GM19438 (cell line): Measurements from ENCODE around the gene FAM76A.
"Not testable (repeated sequence)": the region's sequence is repeated elsewhere in the genome, so short reads cannot be mapped to it uniquely, and the experiment has no call there.

Experiments used
- ATAC-seq: cut with Tn5 transposase; IDR thresholded peaks from one replicate; pipeline ENCODE4 v1.9.1; 2021; ENCODE audit warnings: low read depth; ENCODE audit not compliant: unreplicated experiment

FAM76A gene

DNA sequence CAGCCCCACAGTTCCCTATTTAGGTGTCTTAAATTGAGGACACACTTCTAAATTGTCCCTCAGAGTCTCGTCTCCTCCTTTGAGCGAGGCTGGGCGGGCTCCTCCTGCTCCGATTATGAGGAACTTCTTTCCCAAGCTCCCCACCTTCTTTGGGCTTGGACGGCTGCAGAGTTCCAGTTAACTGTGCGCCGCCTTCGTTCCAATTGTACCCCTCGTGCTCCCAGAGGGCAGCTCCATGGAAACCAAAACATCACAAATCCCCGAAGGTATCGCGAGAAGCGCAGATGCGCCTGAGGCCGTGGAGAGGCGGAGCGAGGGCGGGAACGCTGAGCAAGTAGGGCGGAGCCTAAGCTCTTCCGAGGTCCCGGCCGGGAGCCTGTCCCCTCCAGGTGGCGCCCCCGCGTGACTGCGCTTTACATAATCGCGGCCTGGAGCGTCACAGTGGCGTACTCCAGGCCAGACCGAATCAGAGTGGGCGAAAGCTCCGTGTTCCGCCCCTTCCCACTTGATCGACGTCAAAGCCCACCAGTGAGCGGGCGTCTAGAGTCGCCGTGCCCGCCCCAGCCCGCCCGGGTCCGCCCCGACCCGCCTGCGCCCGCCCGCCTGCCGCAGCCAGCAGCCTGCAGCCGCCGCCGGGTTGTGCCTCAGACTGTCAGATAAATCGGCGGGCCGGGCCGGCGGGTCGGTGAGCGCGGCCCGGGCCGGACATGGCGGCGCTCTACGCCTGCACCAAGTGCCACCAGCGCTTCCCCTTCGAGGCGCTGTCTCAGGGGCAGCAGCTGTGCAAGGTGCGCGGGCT, at the start of gene FAM76A:
TSS of gene FAM76A (plus strand) at position 588 of the 799 bp plus-strand sequence. CDS start at position 708, 120 bp downstream.
- ATAC-seq = peak; percentile 95

DNA sequence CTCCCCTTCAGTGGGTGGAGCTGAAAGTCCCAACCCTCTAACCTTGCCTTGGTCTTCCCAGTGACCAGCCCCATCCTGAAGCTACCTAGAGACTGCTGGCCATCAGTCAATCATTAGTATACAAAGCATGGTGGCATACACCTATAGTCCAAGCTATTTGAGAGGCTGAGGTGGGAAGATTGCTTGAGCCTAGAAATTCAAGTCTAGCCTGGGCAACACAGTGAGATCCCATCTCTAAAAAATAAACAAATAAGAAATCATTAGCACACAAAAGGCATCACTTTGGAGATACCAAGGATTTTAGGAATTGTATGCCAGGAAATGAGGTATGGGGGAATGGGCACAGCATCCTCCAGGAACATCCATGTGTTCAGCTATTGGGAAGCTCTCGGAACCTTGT, 49.4 kb upstream of the FAM76A start:
- ATAC-seq = no peak

DNA sequence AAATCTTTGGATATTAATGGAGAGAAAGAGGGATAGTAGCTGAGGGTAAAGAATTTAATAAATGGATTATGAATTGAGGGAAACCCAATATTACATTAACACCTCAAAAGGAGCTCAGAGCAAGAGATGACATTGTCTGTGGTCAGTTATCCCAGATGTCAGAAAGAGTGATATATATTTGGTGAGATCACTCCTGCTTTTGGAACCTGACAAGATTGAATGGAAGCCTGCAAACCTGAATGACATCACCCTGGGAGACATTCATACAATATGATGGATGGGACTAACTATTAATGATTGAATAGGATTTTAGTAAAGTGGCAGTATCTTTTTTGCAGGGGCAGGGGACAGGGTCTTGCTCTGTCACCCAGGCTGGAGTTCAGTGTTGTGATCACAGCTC, 47.0 kb upstream of the FAM76A start:
- ATAC-seq = no peak

DNA sequence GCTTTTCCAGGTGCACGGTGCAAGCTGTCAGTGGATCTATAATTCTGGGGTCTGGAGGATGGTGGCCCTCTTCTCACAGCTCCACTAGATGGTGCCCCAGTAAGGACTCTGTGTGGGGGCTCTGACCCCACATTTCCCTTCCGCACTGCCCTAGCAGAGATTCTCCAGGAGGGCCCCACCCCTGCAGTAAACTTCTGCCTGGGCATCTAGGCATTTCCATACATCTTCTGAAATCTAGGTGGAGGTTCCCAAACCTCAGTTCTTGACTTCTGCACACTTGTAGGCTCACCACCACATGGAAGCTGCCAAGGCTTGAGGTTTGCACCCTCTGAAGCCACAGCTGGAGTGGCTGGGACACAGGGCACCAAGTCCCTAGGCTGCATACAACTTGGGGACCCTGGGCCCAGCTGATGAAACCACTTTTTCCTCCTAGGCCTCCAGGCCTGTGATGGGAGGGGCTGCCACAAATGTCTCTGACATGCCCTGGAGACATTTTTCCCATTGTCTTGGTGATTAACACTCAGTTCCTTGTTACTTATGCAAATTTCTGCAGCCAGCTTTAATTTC, 45.5 kb upstream of the FAM76A start:
- ATAC-seq = not testable (repeated sequence)

DNA sequence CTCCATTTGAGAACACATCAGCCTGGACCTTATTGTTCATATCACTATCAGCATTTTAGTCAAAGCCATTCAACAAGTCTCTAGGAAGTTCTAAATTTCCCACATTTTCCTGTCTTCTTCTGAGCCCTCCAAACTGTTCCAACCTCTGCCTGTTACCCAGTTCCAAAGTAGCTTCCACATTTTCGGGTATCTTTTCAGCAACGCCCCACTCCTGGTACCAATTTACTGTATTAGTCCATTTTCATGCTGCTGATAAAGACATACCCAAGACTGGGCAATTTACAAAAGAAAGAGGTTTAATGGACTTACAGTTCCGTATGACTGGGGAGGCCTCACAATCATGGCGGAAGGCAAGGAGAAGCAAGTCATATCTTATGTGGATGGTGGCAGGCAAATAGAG, 44.2 kb upstream of the FAM76A start:
- ATAC-seq = not testable (repeated sequence)

DNA sequence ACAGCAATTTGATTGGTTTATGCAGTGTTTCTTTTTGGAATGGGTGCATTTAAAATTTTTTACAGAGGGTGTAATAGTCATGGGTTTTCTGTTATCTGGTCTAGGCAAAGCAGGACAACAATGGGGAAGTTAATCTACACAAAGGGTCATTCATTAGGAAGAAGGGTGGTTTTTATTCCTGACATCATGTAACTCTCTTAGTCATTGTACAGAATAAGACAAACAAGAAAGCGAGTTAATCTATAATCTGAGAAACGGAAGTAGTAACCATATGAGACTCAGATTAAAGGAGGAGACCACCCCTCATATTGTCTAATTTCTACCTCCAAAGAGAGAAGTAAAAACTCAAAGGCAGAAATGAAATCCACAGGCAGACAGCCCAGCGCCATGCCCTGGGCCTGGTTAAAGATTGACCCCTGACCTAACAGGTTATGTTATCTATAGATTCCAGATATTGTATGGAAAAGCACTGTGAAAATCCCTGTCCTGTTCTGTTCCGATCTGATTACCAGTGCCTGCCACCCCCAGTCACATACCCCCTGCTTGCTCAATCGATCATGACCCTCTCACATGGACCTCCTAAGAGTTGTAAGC, 43.3 kb upstream of the FAM76A start:
- ATAC-seq = no peak

DNA sequence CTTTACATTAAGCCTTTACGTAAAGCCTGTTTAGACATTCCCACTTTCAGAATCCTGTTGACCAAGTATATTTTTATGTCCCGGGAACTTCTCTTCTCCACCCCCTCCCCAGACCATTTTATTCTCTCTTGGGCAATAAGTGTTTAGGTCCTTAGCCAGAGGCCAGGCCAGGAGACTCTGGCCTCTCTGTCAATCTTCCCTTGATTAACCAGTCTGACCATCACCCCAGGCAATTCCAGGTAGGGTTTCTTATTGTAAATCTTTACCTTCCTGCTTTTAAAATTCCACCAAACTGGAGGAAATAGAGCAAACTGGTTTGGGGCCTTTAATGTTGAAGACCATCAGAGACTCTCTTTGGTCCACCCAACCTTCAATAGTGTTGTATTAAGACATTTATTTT, 41.6 kb upstream of the FAM76A start:
- no peak for ATAC-seq

DNA sequence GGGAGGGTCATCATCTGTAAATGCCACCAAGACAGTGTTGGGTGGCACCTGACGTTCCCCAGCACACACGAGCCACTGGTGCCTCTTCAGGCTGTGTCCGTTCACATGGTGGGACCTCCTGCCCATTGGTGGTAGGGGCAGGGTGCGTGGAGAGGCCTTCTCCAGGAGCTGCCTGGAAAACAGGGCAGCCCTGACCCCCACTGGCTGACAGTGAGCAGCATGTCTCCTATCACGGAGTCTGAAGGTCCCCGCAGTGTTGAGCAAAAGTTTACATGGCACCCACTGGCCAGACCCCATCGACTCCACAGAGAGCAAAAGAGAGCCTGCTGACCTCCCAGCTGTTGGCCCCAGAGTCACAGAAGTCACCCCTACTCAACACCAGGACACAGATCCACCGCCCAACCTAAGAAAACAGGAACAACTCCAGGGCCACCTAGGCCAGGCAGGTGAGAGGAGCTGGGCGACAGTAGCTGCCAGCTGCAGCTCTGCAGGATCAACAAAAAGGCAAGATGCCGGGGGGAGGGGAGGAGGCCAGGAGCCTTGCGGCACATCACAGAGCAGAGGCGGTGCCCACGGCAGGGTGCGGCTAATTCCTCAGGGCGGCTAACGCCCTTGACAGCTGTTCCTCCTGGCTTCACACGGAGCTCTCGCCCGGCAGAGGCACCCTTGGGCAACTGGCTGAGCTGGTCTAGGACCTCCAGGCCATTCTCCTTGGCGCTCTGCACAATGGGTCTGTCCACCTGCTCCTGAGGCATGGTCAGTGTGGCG, 39.4 kb upstream of the FAM76A start:
- ATAC-seq = no peak

DNA sequence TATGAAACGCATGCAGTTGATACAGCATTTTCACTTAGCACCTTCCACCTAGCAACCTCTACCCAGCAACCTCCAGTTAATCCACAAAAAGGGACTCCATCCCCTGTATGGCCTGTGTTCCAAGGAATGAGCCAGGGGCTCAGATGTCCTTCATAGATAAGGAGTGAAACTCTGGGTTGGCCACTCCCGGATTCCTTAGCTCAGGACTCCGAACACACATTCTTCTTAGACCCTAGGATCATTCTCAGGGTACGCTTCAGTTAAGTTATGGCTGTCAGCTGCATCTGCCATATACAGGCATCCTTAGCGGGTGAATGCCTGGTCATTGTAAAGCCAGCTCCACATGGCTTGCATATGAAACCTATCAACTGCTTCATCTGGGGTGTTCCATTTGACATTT, 37.9 kb upstream of the FAM76A start:
- ATAC-seq = no peak

DNA sequence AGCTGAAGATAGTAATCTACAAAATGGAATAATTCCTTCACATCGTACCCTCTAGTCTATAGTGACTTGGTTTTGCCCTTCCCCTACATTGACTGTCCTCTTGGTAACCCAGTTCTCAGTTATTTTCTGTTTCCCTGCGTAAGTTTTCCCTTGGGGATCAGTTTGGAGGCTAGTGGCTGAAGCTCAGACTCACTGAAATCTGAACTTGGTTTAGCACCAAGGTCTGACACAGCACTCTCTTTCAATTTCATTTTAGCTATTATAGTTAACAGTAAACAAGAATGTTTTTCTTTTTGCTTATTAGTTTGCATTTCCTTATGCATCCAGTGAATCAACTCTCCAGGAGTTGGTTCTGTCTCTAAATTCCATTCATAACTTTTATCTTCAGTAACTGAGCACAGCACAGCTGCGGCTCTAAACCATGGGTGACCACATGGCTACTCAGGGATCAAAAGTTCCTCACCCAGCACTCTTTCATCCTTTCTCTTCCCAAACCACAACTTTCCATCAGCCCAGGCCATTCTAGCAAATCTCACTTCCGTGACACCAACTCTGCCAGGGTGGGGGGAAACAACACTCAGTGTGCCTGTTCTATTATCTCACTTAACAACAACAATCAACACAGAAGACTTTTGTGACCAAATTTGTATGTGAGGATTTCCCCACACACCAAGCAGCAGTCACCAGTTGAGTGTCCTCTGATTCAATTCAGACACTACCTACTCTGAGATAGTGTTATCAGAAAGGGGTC, 36.2 kb upstream of the FAM76A start:
- ATAC-seq = no peak

DNA sequence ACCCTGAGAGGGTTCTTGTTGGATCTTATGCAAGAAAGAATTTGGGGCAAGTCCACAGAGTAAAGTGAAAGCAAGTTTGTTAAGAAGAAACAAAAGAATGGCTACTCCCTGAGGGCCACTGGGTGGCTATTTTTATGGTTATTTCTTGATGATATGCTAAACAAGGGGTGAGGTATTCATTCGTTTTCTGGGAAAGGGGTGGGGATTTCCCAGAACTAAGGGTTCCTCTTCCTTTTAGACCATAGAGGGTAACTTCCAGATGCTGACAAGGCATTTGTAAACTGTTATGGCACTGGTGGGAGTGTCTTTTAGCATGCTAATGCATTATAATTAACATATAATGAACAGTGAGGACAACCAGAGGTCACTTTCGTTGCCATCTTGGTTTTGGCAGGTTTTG, 35.6 kb upstream of the FAM76A start:
- no peak for ATAC-seq

DNA sequence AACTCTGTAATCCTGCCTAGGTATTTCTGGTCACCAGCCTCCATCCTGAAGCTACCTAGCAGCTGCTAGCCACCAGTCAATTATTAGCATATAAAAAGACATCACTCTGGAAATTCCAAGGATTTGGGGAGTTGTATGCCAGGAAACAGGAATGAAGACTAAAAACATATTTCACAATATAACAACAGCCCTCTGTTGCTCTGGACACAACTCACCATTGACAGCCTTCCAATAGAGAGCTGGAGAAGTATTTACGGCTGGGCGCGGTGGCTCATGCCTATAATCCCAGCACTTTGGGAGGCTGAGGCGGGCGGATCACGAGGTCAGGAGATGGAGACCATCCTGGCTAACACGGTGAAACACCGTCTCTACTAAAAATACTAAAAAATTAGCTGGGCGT, 28.9 kb upstream of the FAM76A start:
- ATAC-seq = not testable (repeated sequence)

DNA sequence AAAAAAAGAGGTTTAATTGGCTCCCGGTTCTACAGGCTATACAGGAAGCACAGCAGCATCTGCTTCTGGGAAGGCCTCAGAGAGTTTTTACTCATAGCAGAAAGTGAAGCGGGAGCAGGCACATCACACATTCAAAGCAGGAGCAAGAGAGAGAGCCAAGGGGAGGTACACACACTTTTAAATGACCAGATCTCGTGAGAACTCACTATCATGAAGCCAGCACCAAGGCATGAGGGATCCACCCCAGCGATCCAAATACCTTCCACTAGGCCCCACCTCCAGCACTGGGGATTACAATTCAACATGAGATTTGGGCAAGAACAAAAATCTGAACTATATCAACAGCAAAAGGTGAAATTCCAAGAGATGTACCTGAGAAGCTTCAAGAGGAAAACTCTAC, 20.8 kb upstream of the FAM76A start:
- ATAC-seq = no peak

DNA sequence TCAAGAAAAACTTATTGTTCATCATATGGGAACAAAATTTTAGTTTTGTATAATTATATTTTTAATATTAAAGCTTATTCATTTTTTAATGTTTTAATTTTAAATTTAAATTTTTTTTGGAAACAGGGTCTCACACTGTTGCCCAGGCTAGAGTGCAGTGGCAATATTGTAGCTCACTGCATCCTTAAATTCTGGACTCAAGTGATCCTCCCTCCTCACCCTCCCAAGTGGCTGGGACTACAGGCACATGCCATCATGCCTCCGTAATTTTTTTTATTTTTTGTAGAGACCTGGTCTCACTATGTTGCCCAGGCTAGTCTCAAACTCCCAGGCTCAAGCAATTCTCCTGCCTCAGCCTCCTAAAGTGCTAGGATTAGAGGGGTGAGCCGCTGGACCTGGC, 20.2 kb upstream of the FAM76A start:
- ATAC-seq = no peak

DNA sequence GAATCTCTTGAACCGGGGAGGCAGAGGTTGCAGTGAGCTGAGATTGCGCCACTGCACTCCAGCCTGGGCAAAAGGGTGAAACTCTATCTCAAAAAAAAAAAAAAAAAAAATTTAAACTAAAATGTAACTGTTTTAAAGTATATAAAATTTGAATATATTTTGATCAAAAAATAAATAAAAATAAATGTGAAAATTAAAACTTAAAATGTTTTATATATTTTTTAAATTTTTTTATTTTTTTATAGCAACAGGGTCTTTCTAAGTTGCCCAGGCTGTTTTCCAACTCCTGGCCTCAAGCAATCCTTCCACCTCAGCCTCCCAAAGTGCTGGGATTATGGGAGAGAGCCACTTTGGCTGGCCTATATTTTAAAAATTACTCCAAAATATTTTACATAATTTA, 15.2 kb upstream of the FAM76A start:
- ATAC-seq = no peak

DNA sequence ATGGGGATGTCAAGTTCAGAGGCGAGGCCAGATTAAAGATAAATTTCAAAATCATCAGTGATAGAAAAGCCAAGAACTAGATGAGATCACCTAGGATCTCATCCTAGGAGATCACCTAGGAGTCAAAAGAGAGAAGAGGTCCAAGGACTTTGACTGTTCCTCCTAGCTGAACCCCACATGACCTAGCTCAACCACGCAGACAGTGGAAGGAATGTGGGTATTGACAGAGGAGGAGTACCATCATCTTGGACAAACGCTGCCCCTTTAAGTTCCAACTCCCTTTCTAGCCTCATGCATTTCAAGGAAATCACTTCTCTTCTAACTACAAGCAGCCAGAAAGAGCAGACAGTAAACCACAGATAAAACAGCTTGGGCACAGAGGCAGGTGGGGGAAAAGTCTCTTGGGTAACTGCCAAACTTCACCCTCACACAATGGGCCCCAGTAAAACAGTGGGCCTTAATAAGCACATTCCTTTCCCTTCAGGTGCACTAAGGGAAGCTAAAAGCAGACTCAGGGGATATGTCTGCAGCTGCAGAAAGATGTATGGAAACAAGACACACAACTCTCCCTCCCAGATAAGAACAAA, 12.5 kb upstream of the FAM76A start:
- ATAC-seq = no peak

DNA sequence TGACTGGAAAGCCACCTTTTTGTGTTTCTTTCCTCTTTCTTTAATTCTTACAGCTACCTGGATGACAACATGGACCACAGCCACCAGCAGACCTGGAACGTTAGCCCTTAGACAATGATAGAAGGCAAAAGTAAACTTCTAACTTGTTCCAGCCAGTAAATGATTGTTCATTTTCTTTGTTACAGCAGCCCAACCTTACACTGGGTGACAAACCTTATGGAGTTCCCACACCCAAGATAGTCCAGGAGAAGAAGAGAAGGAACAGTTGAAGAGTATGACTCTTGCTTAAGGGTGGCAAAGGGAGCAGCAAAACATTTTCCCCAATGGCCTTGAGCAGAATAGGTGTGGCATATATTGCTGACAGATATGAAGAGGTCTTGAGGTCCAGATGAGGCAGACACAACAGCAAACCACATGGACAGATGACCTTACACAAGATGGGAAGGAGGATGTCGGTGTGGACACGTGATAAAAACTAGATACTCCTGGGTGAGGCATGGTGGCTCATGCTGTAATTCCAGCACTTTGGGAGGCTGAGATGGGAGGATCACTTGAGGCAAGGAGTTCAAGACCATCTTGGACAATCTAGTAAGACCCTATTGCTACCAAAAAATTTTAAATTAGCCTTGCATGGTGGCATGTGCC, 11.8 kb upstream of the FAM76A start:
- no peak for ATAC-seq

DNA sequence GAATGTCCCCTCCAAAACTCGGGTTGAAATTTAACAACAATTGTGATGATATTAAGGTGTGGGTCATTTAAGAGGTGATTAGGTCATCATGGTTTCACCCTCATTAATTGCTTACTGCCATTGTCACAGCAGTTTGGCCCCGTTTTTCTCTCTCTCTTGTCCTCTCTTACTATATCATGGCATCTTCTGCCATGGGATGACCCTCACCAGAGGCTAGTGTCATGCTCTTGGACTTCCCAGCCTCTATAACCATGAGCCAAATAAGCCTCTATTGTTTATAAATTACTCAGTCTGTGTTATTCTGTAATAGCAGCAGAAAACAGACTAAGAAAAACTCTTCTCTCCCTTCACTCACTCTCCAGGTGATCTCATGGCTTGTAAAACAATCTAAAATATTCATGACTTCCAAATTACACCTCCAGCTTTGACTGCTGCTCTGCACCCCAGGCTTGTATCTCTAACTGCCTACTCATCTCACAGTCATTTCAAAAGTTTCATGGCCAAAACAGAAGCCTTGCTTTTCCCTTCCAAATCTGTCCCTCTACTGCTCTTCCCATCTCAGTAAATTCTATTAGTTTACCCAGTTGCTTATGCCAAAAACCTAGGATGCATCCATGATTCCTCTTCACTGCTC, 9.4 kb upstream of the FAM76A start:
- ATAC-seq = no peak
